GM12874 (cell line): Measurements from ENCODE around the gene GALNTL6.

Source experiments
- CTCF ChIP-seq: IDR thresholded peaks from 2 replicates; pipeline ENCODE4 v1.5.1; 2011; ENCODE audit warnings: low read depth, mild to moderate bottlenecking, control low read depth, low read length, moderate library complexity; ENCODE audit not compliant: insufficient read depth

The GALNTL6 gene

GRCh38 chr4:172791841-172792240, 978.6 kb downstream of the GALNTL6 start:
- no peak for TF ChIP-seq CTCF

- no peak for TF ChIP-seq CTCF
These were observed 980.5 kb downstream of the GALNTL6 start for GRCh38 chr4:172793565-172794306.

- TF ChIP-seq CTCF = no peak
These were observed 981.1 kb downstream of the GALNTL6 start for GRCh38 chr4:172794307-172794703.

- no peak for TF ChIP-seq CTCF
These were observed 988.8 kb downstream of the GALNTL6 start for GRCh38 chr4:172802032-172802431.

- TF ChIP-seq CTCF = no peak
These were observed 993.6 kb downstream of the GALNTL6 start for GRCh38 chr4:172806841-172807240.

GRCh38 chr4:172808196-172808595, 995.0 kb downstream of the GALNTL6 start:
- no peak for TF ChIP-seq CTCF

GRCh38 chr4:172809319-172809718, 996.1 kb downstream of the GALNTL6 start:
- TF ChIP-seq CTCF = no peak
